Activated CD4-positive, alpha-beta T cell treated with anti-CD3 and anti-CD28 coated beads for 4 hours (primary cell): ENCODE measurements around the gene ACKR1.

Experiments
- DNase-seq, 2 donors: peaks; one replicate each; pipeline ENCODE4 v3.0.0-alpha.2; 2020

The ACKR1 gene, protein sequence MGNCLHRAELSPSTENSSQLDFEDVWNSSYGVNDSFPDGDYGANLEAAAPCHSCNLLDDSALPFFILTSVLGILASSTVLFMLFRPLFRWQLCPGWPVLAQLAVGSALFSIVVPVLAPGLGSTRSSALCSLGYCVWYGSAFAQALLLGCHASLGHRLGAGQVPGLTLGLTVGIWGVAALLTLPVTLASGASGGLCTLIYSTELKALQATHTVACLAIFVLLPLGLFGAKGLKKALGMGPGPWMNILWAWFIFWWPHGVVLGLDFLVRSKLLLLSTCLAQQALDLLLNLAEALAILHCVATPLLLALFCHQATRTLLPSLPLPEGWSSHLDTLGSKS

DNA sequence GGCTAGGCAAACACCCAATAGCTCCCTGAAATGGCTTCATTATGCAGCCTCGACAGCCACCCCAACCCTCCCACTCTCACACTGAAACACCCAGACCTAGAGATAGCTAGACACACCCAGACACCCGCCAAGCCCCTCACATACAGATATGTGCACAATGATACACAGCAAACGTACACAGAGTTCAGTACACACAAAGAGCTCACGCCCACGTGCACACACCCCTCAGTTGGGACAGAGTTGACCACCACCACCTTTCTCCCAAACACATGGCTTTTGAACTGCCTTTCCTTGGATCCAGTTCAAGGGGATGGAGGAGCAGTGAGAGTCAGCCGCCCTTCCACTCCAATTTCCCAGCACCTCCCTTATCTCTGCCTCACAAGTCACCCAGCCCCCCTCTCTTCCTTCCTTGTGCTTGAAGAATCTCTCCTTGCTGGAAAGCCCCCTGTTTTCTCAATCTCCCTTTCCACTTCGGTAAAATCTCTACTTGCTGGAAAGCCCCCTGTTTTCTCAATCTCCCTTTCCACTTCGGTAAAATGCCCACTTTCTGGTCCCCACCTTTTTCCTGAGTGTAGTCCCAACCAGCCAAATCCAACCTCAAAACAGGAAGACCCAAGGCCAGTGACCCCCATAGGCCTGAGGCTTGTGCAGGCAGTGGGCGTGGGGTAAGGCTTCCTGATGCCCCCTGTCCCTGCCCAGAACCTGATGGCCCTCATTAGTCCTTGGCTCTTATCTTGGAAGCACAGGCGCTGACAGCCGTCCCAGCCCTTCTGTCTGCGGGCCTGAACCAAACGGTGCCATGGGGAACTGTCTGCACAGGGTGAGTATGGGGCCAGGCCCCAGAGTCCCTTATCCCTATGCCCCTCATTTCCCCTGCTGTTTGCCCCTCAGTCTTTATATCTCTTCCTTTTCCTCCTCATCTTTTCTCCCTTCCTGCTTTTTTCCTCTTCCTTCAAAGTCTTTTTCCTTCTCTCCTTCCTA, at the start of gene ACKR1:
Gene ACKR1, plus strand, starts transcription at position 715 of the 981 bp plus-strand sequence. Its CDS starts 85 bp downstream, at position 800.
- DNase-seq, result no peak

DNA sequence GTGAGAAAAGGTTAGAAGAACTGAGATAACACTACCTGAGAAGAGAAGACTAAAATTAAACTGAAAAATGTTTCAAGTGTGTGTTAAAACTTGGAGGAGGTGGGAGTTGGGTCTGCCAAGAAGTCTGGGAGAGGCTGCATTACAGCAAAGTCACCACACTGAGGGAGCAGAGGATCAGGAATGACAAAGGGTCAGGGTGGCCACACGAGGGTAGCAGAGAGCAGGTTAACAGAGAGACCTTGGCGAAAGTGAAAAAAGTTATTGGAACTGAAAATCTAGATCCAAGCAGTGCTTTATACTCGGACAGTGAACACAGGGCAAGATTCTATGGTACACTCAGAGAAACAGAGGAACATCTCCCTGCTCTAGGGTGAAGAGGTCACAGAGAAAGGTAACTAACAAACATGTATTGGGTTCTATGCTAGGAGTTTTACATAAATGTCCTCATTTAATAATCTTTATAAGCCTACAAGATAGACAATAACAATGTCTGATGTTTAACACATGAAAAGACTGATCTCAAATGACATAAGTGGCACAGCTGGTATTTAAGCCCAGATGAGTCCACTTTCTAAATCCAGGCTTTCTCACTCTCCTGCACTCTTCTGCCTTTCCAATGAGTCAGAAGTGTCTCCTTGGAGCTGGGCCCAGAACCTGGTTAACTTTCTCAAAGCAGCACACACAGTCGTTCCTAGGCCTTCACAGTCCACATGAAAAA, 43.5 kb upstream of the ACKR1 start:
- peak; percentile 50 to 53 for DNase-seq

DNA sequence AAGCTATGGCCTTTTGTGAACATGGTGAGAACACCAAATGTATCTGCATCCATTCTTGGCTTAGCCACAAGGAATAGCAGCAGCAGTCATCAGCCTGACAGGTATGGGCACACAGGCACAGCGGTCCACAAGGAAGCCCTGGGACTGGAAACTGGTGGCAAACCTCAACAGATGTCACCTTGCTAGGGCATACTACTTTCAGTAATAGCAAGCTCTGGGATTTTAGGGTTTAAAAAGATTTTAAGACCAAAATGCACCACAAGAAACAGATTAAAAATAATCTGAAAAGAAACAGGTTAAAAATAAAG, 43.0 kb upstream of the ACKR1 start:
- no peak for DNase-seq

DNA sequence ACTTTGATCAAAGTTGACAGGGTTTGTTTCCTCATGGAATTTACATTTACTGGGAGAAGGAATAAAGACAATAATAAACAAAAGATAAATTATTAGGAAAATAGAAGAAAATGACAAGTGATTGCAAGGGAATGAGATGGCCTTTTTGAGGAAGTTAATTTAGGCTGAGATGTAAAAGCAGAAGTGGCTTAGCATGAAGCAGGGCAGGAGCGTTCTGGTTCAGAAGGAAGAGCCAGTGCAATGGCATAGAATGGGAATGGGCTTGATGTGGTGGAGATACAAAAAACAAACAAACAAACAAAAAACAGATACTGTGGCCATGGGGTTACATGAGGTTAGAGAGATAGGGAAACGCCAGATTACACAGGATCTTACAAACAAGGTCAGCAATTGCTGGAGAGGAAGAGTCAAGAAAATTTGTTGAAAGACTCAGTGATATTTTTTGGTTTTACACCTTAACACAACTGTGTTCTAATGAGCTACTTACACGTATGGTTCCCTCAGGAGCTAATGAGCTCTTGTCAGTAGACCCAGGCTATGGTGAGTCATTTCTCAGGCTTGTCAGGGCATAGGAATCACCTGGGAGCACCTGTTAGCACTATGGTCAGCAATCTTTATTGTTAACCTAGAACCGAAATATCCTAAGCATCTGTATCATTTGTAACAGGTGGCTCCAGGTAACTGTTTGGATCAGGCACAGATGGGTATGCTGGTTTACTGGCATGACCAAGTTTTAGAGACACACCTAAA, 42.0 kb upstream of the ACKR1 start:
- DNase-seq, result no peak

DNA sequence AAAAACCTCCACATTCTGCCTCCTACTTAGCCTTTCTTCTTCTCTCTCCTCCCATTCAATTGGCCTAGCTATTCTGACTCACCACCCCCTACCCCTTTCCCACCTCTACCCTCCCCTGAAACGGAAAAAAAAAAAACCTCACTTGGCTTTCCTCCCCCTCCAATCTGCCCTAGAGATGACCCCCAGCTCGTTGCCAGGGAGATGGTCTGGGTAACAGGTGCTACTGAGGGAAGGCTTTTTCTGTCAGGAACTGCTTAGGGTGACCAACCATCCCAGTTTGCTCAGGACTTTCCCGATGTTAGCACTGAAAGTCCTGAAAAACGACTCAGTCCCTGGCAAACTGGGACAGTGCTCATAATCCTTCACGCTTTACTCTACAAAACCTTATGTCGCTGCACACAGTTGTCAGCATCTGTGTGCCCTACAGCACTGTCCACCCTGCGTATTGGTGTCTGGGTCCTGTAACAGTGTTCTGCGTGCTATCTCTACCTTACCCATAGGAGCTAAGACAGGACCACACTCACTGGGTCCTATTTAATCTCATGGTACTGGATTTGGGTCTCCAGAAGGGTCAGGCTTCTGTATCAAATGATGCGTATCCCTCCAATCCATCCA, 41.0 kb upstream of the ACKR1 start:
- DNase-seq, result no peak

DNA sequence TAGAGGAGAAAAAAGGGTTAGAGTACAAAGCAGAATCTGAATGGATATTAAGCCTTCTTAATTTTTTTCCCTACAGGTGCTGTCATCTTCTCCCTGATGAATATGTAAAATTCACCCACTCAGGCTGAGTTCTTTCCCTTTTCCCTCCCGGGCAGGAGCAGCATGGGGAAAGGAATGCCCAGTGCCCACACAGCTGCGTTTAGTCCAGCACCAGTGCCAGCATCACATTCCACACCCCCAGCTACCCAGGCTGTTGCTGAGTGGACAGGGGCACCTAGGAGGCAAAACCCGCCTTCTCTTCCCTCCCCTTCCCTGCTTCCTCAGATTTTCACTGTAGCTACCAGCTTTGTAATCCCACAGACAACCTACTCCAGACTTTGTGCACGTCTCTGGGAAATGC, 36.6 kb upstream of the ACKR1 start:
- no peak for DNase-seq

DNA sequence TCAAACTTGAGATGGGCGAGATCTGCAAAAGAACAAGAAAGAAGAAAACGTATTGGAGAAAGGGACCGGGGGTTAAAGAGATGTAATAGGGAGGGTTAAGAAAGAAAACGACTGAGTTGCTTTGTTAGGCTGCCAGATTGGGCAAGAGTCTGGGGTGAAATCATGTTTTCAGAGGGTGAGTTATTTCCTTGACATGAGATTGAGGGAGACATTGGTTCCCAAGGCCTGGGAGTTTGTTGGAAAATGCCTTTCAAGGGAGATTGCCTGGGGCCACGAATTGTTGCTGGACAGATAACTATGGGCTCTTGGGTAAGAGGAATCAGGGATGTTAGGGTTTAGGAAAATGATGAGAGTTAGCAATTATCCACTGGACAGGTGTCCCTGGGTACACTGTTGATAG, 34.0 kb upstream of the ACKR1 start:
- DNase-seq, result no peak

DNA sequence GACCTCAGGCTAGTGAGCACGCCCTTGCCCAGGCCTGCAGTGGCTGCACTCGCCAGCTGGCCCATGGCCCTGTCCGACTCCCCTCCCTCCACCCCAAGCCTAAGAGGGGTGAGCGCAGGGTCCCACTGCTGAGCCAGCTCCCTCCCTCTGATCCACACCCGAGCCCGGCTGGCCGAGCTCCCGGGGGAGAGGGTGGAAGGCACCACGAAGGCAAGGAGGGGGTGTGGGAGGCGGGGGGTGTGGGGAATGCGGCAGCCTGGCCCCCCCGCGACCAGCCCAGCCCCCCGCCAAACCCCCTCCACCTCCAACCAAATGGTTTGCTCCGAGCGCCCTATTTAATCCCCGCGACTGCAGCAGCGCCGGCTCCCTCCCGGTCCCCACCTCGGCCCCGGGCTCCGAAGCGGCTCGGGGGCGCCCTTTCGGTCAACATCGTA, 33.4 kb upstream of the ACKR1 start, which contains the start of gene CADM3:
Gene CADM3, plus strand, starts transcription at position 362 of the 434 bp plus-strand sequence. CDS start 151 bp downstream, outside the sequence.
- no peak for DNase-seq

DNA sequence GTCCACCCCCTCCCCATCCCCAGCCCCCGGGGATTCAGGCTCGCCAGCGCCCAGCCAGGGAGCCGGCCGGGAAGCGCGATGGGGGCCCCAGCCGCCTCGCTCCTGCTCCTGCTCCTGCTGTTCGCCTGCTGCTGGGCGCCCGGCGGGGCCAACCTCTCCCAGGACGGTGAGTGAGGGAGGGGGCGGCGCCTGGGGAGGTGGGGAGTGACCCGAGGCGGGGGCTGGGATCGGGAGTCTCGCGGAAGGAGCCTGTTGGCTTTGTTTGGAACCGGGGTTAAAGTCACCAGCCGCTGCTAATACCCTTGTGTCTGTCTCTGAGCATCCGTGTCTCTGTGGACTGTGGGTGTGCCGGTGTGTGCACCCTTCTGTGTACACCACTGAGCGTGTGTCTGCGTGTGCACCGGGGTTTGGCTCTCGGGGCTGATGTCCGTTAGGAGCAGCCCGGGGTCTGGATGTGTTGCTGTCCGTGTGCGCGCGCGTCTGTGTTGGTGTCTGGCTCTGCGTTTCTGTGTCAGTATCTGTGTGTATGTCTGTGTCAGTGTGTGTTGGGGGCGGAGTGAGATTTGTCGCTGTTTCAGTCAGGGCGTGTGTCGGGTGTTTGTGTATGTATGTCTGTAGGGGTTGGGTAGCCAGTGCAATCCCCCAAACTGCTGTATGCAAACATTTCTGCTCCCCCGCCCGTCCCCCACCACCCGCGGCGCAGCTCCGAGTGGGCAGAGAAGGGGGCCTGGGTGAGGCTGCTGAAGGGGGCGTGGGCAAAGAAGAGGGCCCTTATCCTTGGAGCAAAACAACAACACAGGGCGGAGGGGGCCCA, 32.8 kb upstream of the ACKR1 start:
- DNase-seq, result no peak

DNA sequence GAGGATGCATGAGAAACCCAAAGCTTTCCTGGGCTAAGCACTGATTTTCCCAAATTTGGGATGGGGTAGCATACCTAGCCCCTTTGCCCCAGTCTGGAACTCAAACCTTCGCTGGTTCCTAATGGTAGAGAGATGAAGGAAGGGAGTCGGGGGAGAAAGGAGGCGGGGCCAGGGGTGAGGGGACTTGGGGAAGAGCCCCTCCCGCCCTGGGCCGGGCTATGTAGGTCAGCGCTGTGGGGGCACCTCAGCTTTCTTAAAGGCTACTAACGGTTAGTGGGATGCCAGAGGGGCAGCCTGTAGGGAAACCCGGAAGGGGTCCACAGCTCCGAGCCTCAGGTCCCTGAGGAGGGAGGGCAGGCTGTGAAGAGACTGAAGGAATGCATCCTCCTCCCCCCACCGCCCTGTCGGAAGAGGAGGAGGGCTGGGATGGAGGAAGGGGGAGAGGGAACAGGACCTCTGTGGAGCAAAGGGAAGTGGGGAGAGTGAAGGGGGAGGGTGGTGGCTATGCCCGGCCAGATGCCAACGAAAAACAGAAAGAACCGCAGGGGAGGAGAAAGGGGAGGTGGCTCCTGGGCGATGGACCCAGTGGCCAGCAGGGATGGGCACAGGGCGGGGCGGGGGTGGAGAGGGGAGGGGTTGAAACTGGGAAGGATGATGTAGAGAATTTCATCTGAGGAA, 31.9 kb upstream of the ACKR1 start:
- no peak for DNase-seq

DNA sequence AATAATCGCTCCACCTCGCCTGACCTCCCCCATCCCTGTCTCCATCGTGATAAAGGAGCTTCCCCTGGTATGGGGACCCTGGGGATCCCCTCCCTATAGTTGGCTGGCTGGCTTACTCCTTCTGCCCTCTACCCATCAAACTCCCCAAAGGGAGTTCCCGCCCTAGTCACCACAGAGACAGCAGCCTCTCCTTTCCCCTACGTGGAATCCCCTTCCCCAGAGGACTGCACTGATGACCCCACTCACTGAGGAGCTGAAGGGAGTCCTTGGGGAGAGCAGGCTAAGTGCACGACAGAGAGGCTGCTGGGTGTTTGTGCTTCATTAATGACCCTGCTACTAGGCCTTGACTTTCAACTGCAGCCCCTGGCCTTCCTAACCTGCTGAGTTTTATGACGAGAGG, 31.4 kb upstream of the ACKR1 start:
- DNase-seq, result no peak

DNA sequence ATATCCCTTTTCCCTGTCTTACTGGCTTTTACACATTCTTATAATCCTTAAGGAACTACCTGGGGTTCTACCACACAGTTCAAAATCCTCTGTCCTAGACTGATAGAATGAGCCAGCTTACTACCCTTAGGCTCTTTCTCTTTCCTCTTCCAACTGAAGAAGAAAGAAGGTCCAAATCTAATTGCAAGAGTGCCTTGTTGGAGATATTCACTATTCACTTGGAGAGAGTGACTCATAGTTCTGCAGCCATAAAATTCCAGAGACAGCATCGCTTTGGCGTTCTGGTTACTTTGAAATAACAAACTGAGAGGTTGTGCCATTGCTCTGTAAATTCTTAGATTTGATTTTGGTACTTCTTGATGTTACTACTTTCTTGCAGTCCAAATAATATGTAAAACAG, 29.1 kb upstream of the ACKR1 start:
- no peak for DNase-seq

DNA sequence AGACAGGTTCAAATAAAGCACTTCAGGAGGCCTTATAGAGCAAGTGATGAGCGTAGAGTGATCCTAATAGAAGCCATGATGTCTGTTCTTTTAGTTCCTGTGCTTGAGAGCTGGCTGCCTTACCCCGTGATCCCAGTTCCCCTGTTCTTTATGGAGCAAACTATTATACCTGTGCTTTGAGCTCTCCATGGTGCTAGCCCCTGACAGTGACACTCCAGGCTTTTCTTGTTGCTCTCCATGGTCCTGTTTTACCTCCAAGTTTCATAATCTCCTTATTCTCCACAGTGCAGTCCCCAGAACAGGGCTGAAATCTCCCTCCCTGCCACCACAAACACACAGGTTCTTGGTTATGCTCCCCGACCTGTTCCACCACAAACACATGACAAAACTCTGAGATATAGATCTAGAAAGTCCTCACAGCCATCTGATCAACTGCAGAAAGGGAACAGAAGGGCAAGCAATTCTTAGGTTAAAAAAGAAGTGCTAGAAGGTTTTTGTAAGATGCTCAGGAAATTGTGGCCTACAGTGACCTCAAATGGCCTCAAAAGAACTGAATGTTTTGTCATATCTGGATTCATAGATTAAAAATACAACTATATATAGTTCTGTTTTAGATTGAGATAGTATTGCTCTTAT, 27.3 kb upstream of the ACKR1 start:
- DNase-seq, result no peak

DNA sequence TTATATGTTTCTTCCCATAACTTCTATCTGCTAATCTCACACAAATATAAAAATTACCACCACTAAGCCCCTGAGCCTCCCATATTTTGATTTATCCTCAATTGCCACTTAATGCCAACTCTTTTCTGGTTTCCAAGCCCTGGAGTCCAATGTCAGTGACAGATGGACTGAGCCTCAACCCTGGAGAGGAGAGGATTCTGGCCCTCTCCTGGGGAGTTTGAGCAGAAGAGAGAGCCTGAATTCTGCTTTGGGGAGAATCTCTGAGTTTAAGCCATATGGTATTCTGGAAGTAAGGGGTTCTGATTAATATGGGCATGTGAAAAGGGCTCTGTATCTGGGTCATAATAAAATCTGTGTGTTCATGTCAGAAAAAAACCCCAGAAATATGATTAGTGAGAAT, 24.8 kb upstream of the ACKR1 start:
- DNase-seq, result no peak

DNA sequence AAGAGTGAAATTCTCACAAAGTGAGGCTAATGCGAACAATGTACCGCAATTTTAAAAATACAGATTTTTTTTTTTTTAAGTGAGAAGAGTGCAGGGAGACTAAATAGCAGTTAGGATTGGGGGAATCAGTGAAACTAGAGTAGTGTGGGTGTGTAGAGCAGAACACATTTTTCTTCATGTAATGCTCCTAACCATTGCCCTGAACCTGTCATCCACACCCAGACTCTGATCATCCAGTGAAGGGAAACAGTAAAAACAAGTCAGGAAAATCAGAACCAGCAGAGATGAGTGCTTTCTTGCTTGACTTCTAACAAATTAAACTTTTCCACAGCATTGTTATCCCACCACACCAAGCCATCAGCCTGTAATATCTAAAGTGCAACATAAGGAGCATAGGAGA, 24.2 kb upstream of the ACKR1 start:
- no peak for DNase-seq

DNA sequence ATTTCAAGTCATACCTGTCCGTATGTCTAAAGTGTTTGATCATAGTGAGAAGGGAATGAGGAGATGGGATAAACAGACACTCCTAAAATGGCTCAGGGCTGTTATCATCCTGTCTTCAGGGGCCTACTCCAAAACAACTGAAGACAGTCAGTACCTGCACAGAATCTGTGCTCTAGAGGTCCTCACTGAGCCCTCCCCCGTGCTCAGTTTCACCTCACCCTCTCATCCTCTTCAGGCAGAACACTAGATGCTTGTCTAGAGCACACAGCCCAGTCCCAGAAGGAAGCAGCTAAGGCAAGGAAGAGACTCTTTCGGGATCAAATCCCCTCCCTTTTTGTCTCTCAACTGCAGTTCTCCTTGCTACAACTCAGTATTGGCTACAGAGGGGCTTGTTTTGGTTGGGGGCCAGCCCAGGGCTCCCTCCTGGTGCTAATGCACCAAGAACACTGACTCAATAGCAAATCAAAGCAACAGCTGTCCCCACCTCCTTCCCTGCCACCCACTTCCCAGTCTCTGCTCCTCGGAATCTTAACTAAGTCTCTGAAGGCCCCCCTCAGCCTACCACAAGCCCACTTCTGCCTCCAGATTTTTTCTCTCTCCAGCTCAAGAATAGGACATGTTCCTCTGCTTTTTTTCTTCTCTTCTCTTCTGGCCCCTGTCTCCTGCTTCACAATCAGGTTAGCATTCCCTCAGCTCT, 23.2 kb upstream of the ACKR1 start:
- DNase-seq, result no peak

DNA sequence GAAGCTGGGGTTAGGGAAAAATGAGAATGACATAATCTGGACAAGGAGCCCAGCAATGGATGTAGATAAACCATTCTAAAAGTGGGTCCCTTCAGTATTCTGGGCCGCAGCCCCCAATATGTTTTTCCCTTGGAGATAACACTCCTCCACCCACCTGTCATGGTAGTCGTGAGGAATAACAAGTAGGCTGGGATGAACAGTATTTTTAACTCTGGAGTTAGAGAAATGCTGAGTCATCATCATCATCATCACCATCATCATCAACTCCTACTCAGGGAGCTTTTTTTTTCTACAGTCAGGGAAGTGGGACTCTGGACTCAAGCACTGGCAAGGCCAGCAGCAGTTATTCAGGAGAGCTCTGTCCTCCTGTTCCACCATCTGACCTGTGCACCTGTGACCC, 20.5 kb upstream of the ACKR1 start:
- DNase-seq, result no peak

DNA sequence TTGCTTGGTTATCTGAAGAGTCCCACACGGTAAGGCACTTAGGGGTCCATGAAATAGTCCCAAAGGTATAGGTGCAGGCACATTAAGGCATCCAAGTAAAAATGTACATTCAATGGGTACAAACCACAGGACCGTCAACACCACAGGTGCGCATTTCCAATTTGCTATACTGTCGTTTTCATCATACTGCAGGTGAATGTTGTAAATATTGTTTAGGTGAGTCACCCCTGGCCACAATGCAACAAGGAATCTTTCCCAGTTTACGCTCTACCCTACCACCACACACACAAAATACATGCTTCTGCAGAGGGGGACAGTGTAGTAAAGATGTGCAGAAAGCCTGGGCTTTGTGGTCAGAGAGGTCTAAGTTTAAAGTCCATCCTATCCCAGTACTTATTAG, 19.6 kb upstream of the ACKR1 start:
- DNase-seq, result no peak

DNA sequence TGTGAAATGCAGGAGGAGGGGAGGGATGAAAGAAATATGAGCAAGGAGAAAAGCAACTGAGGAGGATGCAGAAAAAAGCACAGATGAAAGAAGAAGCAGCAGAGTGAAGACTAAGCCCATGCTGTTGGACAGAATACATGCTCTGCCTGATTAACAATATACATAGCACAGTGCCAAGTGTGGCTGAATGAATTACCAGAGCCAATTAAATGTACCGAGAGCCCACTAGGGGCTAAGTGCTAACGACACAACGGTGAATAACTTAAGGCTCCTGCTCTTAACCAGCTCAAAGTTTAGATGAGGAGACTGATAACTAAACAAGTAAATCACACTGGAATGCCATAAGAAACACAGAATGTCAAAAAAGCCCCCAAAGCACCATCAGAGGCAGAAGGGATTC, 17.6 kb upstream of the ACKR1 start:
- DNase-seq, result no peak
